Daoy (cell line): ENCODE data around the gene DNM3. TPM values are rescaled to one million over a fixed set of nuclear protein-coding genes. Genes with fewer than 3 reads are reported as not detected.

Experiments used
- DNase-seq: peaks from one replicate; pipeline ENCODE4 v3.0.0-alpha.2; 2015; ENCODE audit warnings: low read depth
- total RNA-seq: library from RNA; depleted of rRNA; stranded (reverse); fragments of >200 nt; shearing (Covaris generic); gene quantifications from 2 replicates; pipeline ENCODE4 v1.2.3, GENCODE V29; 2014; rRNA removed

Gene DNM3
- total RNA-seq, 1 experiment from 2014 or later = 4.5 TPM

- no peak for DNase-seq
These were observed 611.3 kb downstream of the DNM3 start for GRCh38 chr1:172452536-172453152.

DNA sequence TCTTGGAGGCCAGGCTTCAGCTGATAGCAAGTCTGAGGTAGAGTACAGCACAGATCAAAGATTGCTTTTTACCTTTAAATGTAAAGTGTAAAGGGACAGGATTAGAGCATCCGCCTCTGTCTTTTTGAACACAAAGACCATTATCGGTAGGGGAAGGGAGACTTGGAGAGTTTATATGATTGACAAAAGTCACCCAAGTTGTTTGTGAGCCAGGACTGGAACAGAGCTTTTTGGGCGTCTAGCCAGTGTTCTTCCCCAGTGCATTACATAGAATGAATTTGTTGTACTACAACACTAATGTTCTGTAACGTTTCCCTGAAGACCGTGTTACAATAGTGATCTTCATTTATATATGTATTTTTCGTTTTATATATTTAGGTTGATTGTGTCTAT, 611.9 kb downstream of the DNM3 start:
- no peak for DNase-seq

GRCh38 chr1:172453607-172454006, 612.3 kb downstream of the DNM3 start:
- no peak for DNase-seq

- DNase-seq = no peak
These were observed 614.2 kb downstream of the DNM3 start for GRCh38 chr1:172455451-172455850.

GRCh38 chr1:172456344-172456769, 615.1 kb downstream of the DNM3 start:
- DNase-seq = no peak

DNA sequence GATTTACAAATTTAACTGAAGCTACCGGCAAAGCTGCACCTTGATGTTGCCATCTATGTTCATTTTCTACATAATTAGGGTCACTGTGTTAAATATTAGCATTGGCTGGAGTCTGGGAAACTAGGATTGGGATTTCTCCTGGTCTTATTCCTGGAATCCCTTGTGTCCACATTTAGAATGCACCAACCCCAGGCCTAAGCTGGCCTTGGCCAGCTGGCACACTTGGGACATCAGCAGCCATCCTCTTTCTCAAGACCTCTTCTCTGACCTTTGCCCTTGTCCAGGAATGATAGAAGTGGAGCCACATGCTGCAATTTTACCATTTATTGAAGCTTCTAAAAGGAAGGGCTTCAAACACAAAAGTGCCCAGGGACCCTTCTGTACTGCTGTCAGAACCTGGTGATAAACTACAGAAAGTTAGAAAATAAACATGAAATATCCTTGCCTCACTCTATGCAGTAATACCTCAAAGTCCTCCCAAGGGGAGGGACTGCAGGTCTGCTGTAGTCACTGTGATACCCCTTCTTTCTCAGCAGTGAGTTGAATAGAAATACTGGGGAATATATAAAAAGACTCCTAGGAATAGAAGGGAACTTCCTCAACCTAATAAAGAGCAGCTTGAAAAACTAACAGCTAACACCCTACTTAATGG, 616.3 kb downstream of the DNM3 start:
- DNase-seq = no peak

GRCh38 chr1:172460177-172460576, 618.9 kb downstream of the DNM3 start:
- DNase-seq = no peak

DNA sequence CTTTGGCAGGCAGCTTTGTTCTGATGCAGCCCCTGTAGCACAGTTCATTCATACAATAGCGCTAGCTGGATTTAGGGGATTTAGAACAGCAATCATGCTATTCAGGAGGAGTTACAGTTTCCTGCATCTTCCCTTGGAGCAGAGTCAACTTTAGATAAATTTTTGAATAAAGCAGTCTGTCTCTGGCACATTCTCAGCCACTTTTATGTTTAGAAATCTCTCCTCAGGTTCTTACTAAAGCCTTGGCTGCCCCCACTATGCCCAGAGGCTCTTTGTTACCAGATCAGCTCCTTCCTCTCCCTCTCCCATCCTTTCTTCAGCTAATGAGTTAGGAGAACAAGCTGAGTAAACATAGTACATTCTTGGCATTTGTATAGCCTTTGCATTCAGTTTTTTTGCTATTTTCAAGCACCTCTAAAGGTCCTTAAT, 619.6 kb downstream of the DNM3 start:
- DNase-seq = no peak

Other genes starting within 250 kb of the DNM3 start
- not detected in 2 replicates for gene MYOCOS, start 219.3 kb upstream of the DNM3 start, total RNA-seq
- gene MYOC, start 188.8 kb upstream of the DNM3 start, total RNA-seq = not detected in 2 replicates
- gene VAMP4, start 99.4 kb upstream of the DNM3 start, total RNA-seq = 4.6 and 5.3 TPM in 2 replicates
- 46.6 and 50.6 TPM in 2 replicates for gene METTL13, start 59.8 kb upstream of the DNM3 start, total RNA-seq